Endothelial cell of hepatic sinusoid (primary cell): Measurements from ENCODE around the gene LCP2.

Experiments used
- in situ Hi-C: cut with HindIII; loops from 2 replicates; pipeline ENCODE4 v1.10.0; 2017; ENCODE audit warnings: low sequenced_read_pairs

The LCP2 gene

GRCh38 chr5:170297589-170298462, at the start of gene LCP2:
Gene LCP2, minus strand, starts transcription at chr5:170297777. Its CDS starts 166 bp downstream, at chr5:170297611.
- in situ Hi-C loops, result no loop called here

- in situ Hi-C loops, result no loop called here
Measured at GRCh38 chr5:170347022-170347567, 49.5 kb upstream of the LCP2 start.

GRCh38 chr5:170345971-170346370, 48.4 kb upstream of the LCP2 start:
- in situ Hi-C loops, result no loop called here

GRCh38 chr5:170343177-170343576, 45.6 kb upstream of the LCP2 start:
- in situ Hi-C loops, result no loop called here

GRCh38 chr5:170342153-170342725, 44.7 kb upstream of the LCP2 start:
- in situ Hi-C loops, result no loop called here

- in situ Hi-C loops, result no loop called here
Measured at GRCh38 chr5:170341545-170341944, 44.0 kb upstream of the LCP2 start.

GRCh38 chr5:170339780-170340167, 42.2 kb upstream of the LCP2 start:
- in situ Hi-C loops, result no loop called here

GRCh38 chr5:170338933-170339779, 41.6 kb upstream of the LCP2 start:
- in situ Hi-C loops, result no loop called here

- in situ Hi-C loops, result no loop called here
Measured at GRCh38 chr5:170338291-170338690, 40.7 kb upstream of the LCP2 start.

- in situ Hi-C loops, result no loop called here
Measured at GRCh38 chr5:170337045-170337733, 39.6 kb upstream of the LCP2 start.

GRCh38 chr5:170336065-170336464, 38.5 kb upstream of the LCP2 start:
- in situ Hi-C loops, result no loop called here

- in situ Hi-C loops, result no loop called here
Measured at GRCh38 chr5:170334626-170335025, 37.0 kb upstream of the LCP2 start.

- in situ Hi-C loops, result no loop called here
Measured at GRCh38 chr5:170333161-170333910, 35.8 kb upstream of the LCP2 start.

GRCh38 chr5:170332058-170332457, 34.5 kb upstream of the LCP2 start:
- in situ Hi-C loops, result no loop called here

GRCh38 chr5:170330568-170331054, 33.0 kb upstream of the LCP2 start:
- in situ Hi-C loops, result no loop called here

GRCh38 chr5:170329524-170329923, 31.9 kb upstream of the LCP2 start:
- in situ Hi-C loops, result loop anchor here (5.0 kb wide), 1 partner anchor 63 kb away; no protein-coding TSS in a partner anchor

- in situ Hi-C loops, result loop anchor here (5.0 kb wide), 1 partner anchor 64 kb away; no protein-coding TSS in a partner anchor
Measured at GRCh38 chr5:170327829-170328228, 30.3 kb upstream of the LCP2 start.

GRCh38 chr5:170327168-170327567, 29.6 kb upstream of the LCP2 start:
- in situ Hi-C loops, result loop anchor here (5.0 kb wide), 1 partner anchor 65 kb away; no protein-coding TSS in a partner anchor

- in situ Hi-C loops, result no loop called here
Measured at GRCh38 chr5:170319301-170319700, 21.7 kb upstream of the LCP2 start.
